ENCODE measurements around the gene CIDEA.
"Not testable (repeated sequence)": the region's sequence is repeated elsewhere in the genome, so short reads cannot be mapped to it uniquely, and the experiment has no call there.

The CIDEA gene

DNA sequence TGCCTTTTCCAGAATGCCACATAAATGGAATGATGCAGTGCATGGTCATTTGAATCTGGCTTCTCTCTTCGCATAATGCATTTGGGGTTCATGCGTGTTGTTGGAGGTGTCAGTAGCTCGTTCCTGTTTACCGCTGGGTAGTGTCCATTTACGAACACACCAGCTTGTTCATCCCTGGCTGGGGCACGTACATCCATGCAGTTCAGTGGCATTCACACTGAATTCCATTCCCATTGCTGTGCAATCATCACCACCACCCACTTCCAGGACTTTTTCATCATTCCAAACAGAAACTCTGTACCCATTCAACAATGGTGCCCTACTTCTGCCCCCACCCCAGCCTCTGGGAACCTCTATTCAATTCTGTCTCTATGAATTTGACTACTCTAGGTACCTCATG, 14.7 kb upstream of the CIDEA start:
- no peak for DNase-seq (ENCODE audit: low spot score)

DNA sequence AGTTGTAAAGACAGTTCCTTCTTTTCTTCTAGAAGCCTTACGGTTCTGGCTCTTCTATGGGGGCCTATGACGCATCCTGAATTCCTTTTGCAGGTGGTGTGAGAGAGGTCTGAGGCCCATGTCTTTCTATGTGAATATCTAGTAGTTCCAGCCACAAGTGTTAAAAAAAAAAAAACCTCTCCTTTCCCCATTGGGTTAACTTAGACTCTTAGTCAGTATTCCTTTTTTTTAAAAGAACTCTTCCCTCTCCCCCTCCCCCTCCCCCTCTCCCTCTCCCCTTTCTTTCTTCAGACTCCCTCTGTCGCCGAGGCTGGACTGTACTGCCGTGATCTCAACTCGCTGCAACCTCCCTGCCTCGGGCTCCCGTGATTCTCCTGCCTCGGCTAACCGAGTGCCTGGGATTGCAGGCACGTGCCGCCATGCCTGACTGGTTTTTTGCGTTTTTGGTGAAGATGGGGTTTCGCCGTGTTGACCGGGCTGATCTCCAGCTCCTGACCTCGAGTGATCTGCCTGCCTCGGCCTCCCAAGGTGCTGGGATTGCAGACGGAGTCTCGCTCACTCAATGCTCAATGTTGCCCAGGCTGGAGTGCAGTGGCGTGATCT, 11.4 kb upstream of the CIDEA start:
- DNase-seq (ENCODE audit: low spot score), result no peak

DNA sequence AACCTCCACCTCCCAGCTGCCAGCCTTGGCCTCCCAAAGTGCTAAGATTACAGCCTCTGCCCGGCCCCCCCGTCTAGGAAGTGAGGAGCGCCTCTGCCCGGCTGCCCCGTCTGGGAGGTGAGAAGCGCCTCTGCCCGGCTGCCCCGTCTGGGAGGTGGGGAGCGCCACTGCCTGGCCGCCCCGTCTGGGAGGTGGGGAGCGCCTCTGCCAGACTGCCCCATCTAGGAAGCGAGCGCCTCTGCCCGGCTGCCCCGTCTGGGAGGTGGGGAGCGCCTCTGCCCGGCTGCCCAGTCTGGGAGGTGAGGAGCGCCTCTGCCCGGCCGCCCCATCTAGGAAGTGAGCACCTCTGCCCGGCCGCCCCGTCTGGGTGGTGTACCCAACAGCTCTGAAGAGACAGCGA, 10.9 kb upstream of the CIDEA start:
- DNase-seq (ENCODE audit: low spot score), result not testable (repeated sequence)

DNA sequence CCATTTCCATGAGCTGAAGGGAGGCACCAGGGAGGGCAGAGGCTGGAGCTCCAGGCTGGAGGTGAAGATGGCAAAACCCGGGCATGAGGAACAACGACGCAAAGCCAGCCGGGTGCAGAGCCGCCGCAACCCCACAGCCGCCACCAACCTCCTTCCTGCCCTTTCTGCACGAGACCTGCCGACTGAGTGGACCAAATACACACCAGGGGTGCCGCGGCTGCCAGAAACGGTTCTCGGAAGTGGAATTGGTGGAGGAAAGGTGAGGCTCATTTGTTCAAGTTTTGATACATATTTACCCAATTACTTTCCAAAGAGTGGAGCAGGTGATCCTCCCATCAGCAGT, 8.4 kb upstream of the CIDEA start:
- DNase-seq (ENCODE audit: low spot score), result no peak

DNA sequence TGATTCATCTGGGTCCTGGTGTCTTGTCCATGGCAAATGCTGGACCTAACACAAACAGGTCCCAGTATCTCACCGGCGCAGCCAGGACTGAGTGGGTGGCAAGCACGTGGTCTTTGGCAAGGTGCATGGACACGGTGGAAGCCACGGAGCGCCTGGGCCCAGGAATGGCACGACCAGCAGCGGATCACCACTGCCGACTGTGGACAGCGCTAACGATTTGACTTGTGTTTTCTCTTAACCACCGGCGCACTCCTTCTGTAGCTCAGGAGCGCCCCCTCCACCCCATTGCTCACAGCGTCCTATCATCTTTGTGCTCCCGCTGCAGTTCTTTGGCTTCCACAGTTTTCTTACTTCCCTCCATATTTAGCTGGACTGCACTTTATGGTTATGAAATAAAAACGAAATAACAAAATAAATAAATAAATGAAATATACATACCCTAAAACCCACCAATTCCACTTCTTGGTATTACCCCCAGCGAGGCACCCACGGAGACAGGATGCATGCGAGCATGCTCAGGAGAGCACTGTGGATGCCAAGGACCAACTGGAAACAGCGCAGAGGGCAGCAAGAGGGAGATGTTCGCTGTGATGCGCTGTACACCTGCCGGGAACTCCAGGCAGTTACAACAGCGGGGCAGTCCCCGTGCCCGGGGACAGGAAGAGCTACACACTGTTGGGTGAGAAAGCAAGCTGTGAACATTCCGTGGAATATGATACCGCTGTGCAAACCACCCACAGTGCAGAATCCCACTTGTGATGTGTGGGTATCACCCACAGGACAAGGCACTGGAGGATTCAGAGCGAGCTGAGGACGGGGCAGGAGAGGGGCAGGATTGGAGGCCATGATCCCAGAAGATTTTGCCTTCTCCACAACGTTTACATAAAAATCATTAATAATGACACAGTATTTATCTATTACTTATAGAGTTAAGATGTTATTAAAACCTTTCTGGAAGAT, 7.0 kb upstream of the CIDEA start:
- DNase-seq (ENCODE audit: low spot score), result no peak

DNA sequence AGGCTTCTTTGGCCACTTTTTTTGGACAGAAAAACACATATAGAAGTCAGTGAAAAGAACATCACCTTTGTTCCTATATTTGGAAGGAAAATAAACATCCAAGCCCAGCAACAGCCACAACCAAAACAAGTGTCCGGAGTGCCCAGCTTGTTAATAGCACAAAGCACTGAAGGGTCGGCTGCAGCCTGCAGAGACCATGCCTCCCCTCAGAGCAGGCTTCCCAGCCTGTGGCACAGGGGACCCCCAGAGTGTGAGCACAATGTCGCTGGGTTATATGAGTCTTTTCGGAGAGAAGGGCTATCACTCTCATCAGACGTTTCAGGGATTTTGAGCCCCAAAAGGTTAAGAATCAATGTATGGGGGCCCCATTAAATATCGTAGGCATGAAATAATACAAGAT, 6.2 kb upstream of the CIDEA start:
- DNase-seq (ENCODE audit: low spot score), result no peak

DNA sequence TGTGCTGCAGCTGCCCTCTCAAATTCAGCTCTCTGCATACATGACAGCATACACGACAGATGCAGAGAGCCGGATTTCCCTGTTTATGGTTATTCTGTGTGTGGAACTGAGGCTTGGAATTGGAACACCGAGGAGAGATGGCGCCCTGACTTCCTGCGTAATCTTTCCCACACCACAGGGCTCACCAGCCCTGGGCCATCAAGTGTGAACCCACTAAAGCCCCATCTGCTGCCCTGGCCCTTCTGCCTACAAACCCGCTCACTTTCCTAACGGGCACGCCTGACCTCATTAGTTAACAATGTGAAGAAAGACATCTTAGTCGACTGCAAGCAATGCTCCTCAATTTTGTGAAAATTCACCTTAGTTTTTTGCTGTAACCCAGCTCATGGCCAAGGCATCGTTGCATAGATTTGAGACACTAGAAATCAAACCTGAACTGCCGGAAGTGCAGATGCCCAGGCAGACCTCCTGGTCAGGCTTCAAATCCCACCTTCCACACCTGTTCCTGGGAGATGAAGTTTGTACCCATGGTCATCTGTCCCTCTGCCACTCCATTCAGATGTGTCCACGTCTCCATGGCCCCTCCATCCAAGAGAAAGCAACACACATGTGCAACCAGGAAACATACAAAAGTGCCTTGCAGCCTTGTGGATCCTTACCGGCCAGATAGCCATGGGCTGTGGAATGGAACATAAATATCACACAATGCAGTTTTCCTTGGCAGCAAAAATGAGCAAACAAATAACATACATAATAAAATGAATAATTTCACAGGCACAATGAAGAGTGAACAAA, 5.0 kb upstream of the CIDEA start:
- DNase-seq (ENCODE audit: low spot score), result no peak

DNA sequence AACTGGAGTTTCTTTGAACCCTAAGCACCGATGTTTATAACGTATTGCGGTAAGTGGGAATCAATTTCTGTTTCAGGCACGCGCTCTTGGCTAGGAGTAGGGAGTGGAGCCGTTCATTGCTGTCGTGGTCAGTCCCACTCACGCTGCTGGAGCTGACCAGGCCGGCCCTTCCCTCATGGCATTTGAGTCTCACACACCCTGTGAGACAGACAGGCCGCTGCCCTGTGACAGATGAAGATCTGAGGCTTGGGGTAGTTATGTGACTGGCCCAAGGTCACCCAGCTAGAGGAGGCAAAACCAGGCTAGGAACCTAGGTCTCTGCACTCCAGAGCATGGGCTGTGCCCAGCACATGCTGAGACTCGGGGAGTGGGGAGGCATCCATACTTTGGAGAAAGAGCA, 2.9 kb upstream of the CIDEA start:
- DNase-seq (ENCODE audit: low spot score), result no peak

DNA sequence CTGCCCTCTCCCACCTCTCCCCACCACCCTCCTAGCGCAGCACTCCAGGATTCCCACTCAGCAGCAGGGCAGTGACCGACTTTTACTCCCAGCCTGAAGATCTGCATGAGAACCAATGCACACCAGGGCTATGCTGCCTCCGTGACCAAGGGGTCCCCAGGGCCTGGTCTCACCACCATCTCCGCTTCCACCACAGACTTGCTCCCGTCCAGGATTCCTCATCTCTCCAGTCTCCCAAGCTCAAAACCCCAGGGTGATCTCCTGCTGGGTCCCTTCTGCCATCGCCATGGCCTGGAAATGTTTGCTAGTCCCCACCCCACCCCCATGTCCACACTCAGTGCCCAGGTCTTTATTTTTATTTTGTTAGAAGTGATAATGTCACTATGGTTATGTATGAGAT, 2.1 kb upstream of the CIDEA start:
- no peak for DNase-seq (ENCODE audit: low spot score)

DNA sequence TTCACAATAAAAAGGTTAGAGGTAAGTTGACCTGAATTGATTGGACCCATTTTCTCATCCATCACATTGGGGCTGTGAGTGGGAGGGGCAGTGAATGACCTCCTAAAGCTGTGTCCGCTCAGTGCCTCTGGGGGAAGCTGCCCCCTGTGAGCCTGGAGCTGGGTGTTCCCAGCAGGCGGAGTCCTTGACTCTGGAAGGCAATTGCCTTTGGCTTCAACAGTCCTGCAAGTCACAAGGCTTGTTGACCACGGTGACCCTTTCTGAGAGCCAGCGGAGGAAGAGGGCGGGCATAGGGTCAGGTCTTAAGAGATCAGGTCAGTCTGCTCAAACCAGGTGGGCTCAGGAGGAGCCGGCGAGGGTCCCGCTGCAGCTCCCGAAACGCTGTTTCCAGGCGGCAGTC, 1.1 kb upstream of the CIDEA start:
- no peak for DNase-seq (ENCODE audit: low spot score)

DNA sequence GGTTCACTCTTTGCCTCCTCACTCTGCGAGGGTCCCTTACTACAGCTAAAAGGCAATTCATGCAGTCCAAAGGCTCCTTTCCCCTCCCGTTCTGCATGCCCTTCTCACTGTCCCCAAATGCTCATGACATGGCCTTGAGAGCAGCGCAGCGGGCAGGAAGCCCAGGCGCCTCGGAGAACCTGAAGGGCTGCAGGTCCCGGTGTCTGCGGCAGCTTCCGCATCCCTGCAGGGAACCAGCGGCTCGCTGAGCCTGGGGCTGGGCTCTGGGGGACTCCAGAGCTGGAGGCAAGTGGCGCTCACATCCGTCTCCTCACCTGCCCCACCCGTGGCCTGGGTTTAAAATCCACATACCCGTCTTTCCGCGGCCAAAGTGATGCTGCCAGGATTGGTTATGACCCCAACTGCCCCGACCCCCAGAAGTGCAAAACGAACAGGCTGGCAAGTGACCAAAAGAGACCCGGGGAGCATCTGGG, 462 bp upstream of the CIDEA start:
- DNase-seq (ENCODE audit: low spot score), result no peak

DNA sequence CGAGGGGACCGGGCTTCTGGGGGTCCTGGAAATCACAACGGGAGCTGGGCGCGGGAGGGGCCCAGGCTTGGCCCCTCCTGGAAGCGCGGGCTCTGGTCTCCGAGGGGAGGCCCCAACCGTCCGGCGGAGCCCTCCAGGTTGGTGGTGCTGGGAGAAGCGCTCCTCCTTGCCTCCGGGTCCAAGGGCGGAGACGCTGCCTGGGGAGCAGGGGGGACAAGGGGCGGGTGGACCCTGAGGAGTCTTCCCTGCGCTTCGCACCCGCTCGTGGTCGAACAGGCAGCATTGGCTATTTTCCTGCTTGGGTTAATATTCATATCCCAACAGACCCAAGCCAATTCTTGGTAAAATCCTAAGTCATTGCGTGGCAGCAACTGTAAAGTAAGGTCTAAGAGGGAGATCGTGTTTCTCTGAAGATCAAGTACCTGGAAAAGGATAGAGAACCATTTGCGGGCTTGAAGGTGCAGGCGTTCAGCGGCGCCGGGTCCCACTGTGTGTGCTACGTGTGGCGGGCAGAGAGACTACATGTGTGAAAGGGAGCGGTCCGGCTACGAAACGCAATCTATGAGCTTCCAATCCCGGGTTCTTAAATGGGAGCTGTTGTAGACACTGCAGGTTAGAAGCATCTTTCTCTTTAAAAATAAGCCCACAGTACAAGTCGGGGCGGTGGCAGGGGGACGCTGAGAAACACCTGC, 805 bp downstream of the CIDEA start:
- no peak for DNase-seq (ENCODE audit: low spot score)

DNA sequence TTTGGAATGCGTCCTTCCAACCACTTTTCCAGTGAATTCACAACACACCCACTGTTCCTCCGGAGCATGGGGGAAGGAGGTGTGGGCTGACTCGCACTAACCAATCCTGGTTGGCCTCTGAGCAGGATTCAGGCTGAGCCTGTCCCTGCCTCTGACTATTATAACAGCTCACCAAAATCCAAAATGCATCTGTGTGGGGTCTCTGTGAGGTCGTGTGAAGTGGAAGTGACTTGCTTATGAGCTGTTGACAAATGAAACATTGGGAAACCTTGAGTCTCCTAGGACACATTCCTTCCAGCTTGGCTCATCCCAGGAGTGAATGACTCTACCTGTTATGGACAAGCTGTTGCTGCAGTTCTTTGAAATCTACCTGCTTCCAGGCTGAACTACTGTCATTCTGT, 1.5 kb downstream of the CIDEA start:
- DNase-seq (ENCODE audit: low spot score), result peak; percentile 70

DNA sequence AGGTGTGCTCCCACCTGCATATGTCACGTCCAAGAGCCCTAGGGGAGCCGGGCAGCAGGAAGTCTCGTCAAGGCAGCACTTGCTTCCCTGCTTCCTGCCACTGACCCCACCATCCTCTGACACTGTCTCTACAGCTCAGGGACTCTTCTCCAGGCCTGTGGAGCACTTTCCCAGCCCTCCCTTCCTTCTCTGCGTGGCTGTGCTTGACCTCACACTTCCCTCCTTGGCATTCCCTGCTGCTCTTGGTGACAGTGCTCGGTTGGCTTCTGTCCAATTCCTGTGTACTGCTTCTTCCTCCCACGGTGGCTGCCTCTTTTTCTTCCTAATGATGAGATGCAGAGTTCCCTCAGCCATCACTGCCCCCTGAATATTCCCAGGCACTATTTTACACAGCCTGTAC, 2.8 kb downstream of the CIDEA start:
- no peak for DNase-seq (ENCODE audit: low spot score)

DNA sequence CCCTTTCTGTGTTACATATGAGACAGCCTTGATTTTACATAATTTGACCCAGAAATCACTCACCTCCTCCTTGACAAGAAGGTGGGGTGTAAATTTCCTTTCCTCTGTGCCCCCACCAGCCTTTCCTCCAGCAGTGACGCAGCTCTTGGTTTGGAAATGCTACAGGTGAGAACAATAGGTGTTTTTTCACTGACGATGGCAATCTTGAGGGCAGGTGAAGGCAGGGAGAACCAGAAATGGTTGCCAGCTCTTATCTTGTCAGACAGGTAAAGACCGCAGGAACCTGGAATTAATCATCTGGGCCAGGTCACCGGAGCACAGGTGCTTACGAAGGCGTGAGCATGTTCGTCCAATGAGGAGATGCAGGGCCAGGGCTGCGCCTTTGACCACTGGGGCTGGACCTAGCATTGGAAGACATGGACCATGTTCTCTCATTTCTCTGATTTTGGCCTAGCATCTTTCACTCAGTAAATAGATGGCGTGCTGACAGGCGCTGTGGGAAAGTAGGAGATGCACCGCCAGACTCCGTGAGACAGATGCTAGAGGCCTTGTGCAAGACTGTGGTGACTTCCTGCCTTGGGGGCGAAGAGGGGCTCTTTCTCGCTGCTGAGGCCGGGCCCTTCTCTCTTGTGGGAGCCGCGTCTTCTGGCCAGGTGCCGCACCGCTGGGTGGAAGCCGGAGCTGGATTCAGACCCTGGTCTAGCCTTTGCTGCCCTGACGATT, 4.0 kb downstream of the CIDEA start:
- DNase-seq (ENCODE audit: low spot score), result no peak

DNA sequence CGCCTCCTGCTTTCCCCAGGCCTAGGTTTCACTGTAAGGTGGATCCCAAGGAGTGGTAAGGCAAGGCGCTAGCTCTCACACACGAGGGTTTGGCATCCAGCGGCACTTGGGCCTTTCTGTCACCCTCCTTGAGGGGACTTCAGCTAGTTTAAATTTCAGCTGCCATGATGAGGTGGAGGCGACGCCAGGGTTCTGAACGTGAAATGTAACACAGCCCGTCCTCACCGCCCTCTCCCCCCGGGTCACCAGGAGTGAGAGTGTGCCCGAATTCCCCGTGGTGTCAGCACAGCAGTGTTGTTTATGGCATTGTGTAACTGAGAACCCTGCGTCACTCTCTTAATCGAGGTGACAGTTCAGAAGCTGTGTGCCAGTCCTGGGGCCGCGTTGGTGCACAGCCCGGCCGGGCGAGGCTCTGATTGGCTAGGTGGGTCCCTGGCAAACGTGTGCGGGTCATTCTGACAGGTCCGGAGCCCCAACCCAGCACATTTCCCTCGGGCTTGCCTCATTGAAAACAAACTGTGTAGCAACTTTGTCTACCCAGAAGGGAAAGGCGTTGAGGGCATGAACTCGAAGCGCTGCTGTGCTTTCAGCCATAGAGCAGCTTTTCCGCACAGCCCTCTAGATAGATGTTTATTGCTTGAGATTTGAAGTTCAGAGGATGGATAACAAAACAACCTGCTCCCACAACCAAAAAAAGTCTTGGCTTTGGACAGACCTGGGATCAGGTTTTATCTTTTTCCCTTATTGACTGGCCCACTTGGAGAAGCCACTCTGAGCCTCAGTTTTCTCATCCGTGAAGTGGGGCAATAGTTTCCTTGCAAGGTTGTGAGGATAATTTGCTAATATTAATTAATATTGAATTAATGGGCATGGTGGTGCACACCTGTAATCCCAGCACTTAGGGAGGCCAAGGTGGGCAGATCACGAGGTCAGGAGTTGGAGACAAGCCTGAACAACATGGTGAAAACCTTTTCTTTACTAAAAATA, 4.9 kb downstream of the CIDEA start:
- no peak for DNase-seq (ENCODE audit: low spot score)

DNA sequence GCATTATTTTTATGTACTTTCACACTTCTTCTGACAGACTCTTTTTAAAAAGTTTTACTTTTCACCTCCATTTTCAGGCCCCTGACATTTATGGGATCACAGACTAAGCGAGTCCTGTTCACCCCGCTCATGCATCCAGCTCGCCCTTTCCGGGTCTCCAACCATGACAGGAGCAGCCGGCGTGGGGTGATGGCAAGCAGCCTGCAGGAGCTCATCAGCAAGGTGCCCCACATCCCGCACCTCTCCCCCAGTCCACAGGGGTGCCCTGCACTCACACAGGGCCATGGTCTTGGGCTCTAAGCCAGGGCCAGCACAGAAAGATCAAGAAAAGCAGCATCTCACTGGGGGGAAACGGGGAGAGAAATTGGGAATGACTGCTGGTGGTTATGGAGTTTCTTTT, 8.6 kb downstream of the CIDEA start:
- DNase-seq (ENCODE audit: low spot score), result no peak

DNA sequence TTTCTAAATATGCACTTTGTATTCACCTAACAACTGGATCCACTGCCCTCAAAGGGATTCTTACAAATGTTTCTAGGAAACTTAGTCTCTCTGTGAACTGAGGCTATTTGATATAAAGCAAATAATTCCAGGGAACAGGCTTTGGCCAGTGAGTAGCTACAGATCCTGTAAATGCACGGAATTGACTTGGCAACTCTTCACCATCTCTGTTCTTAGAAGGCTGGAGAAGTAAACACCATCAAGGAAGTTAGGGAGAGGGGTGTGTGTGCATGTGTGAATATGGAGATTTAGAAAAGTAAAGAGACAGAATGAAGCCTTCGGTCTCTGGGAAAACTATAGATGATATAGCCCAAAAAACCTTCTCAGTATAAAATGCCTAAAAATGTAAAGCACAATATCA, 10.7 kb downstream of the CIDEA start:
- no peak for DNase-seq (ENCODE audit: low spot score)

DNA sequence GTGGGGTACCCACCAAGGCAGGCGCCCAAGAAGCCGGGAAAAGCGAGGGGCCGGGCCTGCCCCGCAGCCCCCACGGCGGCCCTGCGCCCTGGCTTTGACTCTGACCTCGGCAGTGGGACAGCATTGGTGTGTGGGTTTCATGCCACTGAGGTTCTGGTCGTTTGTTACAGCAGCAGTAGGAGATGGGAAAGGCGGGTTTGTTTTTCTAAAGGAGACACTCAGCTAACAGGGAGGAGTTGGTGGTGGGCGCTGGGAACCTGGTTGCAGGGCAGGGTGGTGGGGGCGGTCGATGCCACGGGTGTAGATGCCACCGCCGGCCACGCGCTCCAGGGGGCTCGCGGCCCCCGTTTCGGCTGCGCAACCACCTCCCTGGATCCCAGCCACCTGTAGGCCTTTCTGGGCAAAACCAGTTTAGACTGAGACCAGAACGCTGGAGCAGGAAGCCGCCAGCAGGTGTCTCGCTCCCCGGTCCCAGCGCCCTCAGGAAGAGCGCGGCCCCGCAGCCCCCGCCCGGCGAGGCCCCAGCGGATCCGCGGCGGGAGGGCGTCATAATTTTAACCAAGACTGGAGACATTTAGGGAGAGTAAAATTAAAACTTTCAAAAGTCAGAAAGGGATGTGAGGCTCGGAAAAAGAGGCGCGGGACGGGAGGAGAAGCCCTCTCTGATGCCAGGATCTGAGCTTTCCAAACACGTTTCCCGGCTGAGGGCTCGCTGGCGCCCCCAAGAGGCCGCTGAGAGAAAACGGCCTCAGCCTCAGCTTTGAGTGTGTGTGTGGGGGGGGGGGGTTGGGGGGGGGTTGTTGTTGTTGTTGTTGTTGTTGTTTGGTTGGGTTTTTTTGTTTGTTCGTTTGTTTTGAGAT, 17.4 kb downstream of the CIDEA start:
- DNase-seq (ENCODE audit: low spot score), result peak; percentile 79
